HG03280 (cell line): ENCODE measurements around the gene METTL1.

Source experiments
- ATAC-seq: cut with Tn5 transposase; IDR thresholded peaks from one replicate; pipeline ENCODE4 v1.9.1; 2021; ENCODE audit warnings: mild to moderate bottlenecking, moderate library complexity; ENCODE audit not compliant: unreplicated experiment

METTL1 gene

GRCh38 chr12:57738661-57739237, 33.2 kb downstream of the METTL1 start, which contains the start of gene AGAP2:
Gene AGAP2 (minus strand): TSS chr12:57738742. CDS start chr12:57738246, 496 bp downstream.
- no peak for ATAC-seq

GRCh38 chr12:57737467-57738460, 34.1 kb downstream of the METTL1 start:
- ATAC-seq, result no peak

GRCh38 chr12:57736741-57737466, 35.0 kb downstream of the METTL1 start:
- ATAC-seq, result no peak

DNA sequence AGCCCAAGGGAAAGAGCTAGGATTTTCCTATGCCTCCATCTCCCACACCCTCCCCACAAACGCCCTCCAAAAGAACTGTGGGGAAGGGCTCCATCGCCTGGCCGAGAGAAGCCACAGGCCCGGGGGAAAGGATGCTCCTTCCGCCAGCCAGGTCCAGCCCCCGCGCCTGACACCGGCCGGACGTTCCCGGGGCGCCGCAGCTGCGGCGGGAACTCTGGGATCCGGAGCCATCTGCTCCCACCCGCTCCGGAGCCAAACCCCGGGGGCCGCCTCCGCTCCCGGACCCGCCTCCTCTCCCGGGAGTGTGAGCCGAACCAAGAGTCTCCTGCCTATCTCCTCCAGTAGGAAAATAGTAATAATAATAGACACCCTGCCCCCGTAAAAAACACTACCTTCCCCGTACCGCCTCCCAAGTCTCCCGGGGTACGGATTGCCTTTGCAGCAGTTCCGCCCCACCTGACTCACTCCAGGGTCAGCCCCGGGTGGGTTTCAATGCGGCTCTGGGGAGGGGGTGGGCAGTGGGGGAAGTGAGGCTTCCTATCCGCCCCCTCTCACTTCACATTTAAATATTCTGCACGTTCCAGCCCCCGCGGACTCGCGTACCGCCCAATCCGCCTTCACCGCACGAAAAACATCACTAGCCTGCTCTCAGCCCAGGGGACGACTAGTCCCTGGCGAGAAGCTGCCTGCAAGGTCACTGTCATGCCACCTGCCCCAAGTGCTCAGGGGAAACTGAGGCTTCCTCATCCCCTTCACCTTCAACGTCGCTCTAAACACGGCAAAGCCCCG, 35.8 kb downstream of the METTL1 start:
- ATAC-seq, result no peak

DNA sequence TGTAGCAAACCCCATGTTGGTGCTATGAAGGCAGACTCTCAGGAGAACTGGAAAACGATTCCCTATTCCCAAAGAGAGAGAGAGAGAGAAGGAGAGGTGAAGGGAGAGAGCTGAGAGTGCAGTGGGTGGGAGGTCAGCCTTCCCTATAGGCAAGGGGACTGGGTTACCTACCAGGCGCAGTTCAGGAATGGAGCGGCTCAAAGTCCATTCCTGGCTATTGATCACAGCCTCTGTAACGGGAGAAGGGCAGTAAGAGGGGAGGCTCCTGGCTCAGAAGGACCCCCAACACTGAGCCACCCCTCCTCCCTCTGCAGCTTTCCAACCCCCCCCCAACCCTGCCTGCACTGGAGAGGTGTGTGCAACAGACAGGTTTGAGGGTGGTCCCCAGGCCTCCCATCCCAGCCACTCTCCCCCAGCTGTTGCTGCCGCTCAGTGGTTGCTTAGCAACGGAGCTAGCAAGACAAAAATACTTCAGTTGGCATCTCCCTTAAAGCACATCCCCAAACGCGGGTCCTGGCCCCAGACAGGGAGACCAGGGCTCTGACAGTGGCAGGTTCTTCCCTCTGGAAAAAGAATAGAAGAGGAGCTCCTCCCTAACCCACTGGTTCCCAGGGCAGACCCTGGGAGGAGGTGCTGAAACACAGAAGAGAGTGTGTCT, 36.6 kb downstream of the METTL1 start:
- no peak for ATAC-seq

GRCh38 chr12:57734591-57734990, 37.3 kb downstream of the METTL1 start:
- no peak for ATAC-seq

- no peak for ATAC-seq
These were observed 38.0 kb downstream of the METTL1 start for GRCh38 chr12:57733928-57734327.

GRCh38 chr12:57732726-57733593, 38.9 kb downstream of the METTL1 start:
- ATAC-seq, result no peak

GRCh38 chr12:57732270-57732669, 39.6 kb downstream of the METTL1 start:
- ATAC-seq, result no peak

DNA sequence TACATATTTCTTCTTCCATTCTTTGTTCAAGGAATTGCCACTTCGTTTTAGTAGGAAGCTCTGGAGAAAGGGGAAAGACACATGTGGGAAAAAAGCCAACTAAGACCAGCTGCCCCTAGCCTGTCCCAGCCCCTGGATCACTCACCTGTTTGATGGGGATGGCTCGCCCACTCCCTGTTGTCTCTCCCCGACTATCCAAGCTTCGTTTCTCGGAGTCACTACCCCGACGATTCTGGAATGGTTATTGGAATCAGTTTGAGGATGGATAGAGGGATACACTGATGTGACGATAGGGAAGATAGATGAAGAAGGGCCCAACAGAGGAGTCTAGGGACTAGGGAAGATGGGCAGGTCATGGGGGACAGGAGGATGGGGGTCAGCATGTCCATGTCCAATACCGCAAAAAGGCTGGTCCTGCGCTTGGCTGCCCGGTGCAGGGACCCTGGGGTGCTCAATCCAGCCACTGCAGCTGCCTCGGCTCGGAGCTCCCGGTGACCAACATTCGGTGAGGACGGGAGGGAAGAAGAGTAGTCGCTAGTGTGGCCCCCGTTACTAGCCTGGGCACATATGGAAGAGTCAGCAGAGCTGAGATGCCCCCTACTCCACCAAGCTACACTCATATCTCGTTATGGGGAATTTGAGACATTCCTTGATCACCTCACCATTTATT, 40.4 kb downstream of the METTL1 start:
- no peak for ATAC-seq

GRCh38 chr12:57730336-57731067, 41.4 kb downstream of the METTL1 start:
- ATAC-seq, result no peak

- no peak for ATAC-seq
These were observed 42.5 kb downstream of the METTL1 start for GRCh38 chr12:57729321-57729844.

DNA sequence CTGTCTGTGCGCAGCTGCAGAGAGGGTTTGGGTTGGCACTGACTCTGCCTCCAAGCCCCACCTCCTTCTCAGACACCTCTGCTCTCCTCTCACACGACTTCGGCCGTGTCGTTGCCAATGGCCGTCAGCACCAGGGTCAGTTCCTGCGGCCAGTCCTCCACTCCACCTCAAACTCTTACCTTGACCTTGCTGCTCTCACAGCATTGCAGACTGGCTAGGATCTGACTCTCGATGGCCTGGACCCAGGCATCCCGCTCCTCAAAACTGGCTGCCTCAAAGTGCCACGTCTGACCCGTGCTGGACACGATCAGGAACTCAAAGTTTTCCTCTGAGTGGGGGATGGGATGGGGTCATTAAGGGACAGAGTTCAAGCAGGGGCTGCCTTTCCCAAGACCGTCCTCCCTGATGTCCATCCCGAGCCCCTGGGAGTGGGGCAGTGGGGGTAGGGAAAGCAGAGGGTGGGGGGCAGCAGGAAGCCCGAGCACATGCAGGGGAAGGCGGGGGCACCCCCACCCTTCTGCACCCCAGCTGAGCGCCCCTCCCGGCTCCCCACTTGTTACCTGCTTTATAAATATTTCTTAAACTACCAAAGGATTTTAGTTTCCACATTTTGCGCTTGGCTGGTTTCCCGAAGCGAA, 44.0 kb downstream of the METTL1 start:
- ATAC-seq, result no peak

GRCh38 chr12:57726884-57727757, 44.8 kb downstream of the METTL1 start:
- no peak for ATAC-seq

DNA sequence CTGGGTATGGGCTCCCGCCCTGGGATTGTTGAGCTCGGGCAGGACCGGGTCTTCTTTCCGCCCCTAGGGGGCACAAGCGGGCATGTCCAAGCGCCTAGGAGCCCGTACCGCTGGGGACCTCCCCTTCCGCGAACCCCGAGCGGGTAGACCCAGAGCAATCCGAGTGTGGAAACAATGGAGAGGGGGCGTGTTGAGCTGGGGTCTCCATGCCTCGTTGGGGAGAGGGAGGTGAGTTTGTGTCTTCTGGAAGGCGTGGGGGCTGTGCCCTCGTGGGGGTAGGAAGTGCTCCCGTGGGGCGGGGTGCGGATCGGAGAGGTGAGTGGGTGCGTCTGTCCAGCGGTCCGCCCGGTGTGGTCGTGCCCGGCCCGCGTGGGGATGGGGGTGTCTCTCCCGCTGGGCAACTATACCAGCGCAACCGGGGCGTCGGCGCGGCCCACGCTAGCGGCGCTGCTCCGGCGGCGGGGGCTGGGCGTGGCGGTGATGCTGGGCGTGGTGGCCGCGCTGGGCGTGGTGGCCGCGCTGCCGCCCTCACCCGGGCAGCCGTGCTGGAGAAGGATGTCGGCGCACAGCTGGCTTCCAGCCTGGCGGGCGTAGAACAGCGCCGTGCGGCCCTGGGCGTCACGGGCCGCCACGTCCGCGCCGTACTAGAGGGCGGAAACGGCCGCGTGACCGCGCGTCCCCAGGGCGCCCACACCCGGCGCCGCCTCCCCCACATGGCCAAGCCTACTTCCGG, 45.6 kb downstream of the METTL1 start:
- ATAC-seq, result no peak

DNA sequence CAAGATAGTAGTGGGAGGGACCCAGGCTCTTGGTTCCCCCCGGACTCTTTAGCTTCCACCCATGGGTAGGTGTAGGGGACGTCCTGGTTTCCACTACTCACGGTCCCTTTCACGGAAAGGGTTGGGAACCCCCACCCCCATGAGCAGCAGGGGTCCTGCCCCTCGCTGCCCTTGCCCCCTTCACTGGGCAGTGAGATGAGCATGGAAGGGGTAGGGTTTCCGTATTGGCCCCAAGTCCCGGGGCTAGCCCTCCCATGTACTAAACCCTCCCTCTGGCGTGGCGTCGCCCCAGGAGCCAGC, 46.1 kb downstream of the METTL1 start:
- no peak for ATAC-seq
